ENCODE data around the gene FASTK. TPM values are rescaled to one million over a fixed set of nuclear protein-coding genes. Genes with fewer than 3 reads are reported as not detected.

FASTK gene
- total RNA-seq, 4 donors from 2014 or later, result 121 to 241 (median 144) TPM

DNA sequence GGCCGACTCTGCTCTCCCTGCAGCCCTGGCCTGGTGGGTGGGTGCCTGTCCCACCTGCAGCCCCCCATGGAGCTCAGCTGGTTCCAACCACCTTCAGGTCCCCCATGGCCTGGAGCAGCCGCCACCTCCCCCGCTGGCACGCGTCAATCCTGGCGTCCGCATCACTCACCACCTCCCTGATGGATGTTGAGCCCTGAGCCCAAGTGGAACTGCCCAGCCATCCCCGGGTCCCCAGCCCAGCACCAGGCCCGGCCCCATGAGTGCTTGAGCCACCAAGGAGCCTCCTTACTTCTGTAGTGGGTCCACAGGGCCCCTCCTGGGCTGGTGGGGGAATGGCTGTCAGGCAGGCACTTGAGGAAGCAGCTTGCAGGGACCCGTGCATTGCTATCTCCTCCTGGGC lies 20.3 kb upstream of the FASTK start:
- no peaks in the 10 kb centered on the region for H3K27me3 ChIP-seq
- no peak for DNase-seq
- no peak overlapping the region for H3K4me3 ChIP-seq
- TF ChIP-seq, protein P1, sequence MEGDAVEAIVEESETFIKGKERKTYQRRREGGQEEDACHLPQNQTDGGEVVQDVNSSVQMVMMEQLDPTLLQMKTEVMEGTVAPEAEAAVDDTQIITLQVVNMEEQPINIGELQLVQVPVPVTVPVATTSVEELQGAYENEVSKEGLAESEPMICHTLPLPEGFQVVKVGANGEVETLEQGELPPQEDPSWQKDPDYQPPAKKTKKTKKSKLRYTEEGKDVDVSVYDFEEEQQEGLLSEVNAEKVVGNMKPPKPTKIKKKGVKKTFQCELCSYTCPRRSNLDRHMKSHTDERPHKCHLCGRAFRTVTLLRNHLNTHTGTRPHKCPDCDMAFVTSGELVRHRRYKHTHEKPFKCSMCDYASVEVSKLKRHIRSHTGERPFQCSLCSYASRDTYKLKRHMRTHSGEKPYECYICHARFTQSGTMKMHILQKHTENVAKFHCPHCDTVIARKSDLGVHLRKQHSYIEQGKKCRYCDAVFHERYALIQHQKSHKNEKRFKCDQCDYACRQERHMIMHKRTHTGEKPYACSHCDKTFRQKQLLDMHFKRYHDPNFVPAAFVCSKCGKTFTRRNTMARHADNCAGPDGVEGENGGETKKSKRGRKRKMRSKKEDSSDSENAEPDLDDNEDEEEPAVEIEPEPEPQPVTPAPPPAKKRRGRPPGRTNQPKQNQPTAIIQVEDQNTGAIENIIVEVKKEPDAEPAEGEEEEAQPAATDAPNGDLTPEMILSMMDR (IDR thresholded peaks at IDR 0.05), result no peak
- no peak for TF ChIP-seq POLR2A (IDR thresholded peaks at IDR 0.05)
- no peak for TF ChIP-seq POLR2AphosphoS5 (IDR thresholded peaks at IDR 0.05)
- TF ChIP-seq EP300 (IDR thresholded peaks at IDR 0.05; ENCODE audit: low read depth), result no peak
- no peaks in the 10 kb centered on the region for H3K36me3 ChIP-seq
- no peaks in the 10 kb centered on the region for H3K9me3 ChIP-seq
- in situ Hi-C loops (cut with MboI; ENCODE audit: low pct_ligation_motif_present in 1 of 4, low pct_unique_long_range_greater_than_20kb in 1 of 4, low sequenced_read_pairs in 3 of 4) (loop anchor here in 1 of 4 donors (10.0 kb wide), 1 partner anchor 66 kb away; no protein-coding TSS in a partner anchor), intact Hi-C loops (cut with DNase I; ENCODE audit: low total_unique reads) (no loop called here)
- H3K4me1 ChIP-seq, result peaks cover 0 to 3% (median 0%) of the 10 kb centered on the region in 4 donors
- H3K27ac ChIP-seq, result no peak overlapping the region
- WGBS, 2 donors (ENCODE audit: low coverage in 1 of 2), result 96% methylated on average over 8 of the region's 10 CpGs; no CpG with 5 or more reads in 1 of the 2 donors

DNA sequence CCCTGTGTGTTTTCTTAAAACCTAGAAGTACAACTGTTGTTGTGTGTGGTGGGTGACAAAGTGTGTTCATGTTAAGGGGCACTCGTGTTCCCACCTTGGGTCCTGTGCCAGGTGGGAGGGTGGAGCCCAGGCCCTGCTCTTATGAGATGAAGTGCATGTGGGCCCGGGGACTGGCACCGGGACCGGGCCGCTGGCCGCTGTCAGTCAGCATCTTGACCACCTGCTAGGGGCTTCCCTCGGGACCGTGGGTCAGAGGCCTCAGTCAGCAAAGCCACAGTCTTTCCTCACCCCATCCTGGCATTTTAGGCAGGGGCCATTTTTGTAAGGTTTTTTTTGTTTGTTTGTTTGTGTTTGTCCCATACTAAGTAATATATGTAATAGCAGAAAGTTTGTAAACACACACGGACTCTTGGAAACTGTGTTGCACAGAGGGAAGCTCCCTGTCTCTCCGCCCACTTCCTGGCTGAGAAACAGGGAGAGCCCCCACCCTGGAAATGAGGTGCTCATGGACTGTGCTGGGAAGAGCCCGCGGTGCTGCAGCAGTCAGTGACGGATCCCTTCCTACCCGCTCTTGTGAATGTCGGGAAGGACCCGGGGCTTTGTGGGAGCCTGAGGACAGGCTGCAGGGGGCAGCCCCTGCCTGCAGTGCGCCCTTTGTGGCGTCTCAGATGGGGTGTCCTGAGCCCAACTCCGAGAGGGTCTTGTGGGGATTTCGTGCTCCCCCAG lies 19.0 kb upstream of the FASTK start:
- Histone ChIP-seq H3K9me3 (no peaks in the 10 kb centered on the region), H3K27me3 (no peaks in the 10 kb centered on the region), H3K36me3 (no peaks in the 10 kb centered on the region), H3K27ac (no peak overlapping the region), H3K4me3 (no peak overlapping the region), H3K4me1 (peaks cover 0 to 4% (median 2%) of the 10 kb centered on the region in 4 donors)
- intact Hi-C loops (cut with DNase I; ENCODE audit: low total_unique reads), result no loop called here
- no peak for DNase-seq
- in situ Hi-C loops (cut with MboI; ENCODE audit: low pct_ligation_motif_present in 1 of 4, low pct_unique_long_range_greater_than_20kb in 1 of 4, low sequenced_read_pairs in 3 of 4), result loop anchor here in 1 of 4 donors (10.0 kb wide), 1 partner anchor 65 kb away; no protein-coding TSS in a partner anchor
- TF ChIP-seq EP300 (IDR thresholded peaks at IDR 0.05; ENCODE audit: low read depth) (no peak), POLR2AphosphoS5 (IDR thresholded peaks at IDR 0.05) (no peak), POLR2A (IDR thresholded peaks at IDR 0.05) (no peak)
- TF ChIP-seq, protein P1 (IDR thresholded peaks at IDR 0.05), result no peak
- WGBS, 2 donors (ENCODE audit: low coverage in 1 of 2), result 40 to 69% methylated on average over 1 to 19 of the region's 20 CpGs

DNA sequence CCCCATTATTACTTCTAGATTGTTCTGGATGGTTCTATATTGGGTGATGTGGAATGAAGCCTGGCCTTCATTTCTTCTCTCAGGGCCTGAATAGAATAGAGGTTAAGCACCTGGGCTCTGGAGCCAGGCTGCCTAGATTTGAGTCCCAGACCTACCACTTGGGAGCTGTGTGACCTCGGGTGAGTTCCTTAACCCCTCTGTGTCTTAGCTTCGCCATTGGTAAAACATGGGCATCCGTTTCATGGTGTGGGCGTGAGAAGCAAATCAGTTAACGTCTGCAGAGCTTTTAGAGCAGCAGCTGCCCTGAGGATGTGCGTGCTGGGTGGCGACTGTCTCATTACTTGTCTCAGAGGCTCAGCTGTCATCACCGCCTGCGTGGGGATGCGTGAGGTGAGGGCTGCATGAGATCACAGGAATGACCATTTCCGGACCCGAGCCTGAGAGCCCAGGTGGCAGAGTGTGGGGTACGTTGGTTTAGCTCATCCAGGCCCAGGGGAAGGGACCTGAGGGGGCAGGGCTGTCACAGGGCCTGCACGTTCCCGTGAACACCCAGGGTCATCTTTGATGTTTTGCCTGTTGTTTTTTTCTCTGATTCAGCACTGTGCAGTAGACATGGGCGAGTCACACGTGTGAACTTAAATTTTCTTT lies 15.3 kb upstream of the FASTK start:
- no peaks in the 10 kb centered on the region for H3K9me3 ChIP-seq
- 84% methylated on average over 17 of the region's 17 CpGs; no CpG with 5 or more reads in 1 of the 2 donors for WGBS, 2 donors (ENCODE audit: low coverage in 1 of 2)
- no peaks in the 10 kb centered on the region for H3K36me3 ChIP-seq
- no peak for DNase-seq
- in situ Hi-C loops (cut with MboI; ENCODE audit: low pct_ligation_motif_present in 1 of 4, low pct_unique_long_range_greater_than_20kb in 1 of 4, low sequenced_read_pairs in 3 of 4) (no loop called here), intact Hi-C loops (cut with DNase I; ENCODE audit: low total_unique reads) (no loop called here)
- no peak overlapping the region for H3K4me3 ChIP-seq
- peaks cover 0 to 16% (median 6%) of the 10 kb centered on the region in 4 donors for H3K4me1 ChIP-seq
- H3K27ac ChIP-seq, result no peak overlapping the region
- TF ChIP-seq POLR2AphosphoS5 (IDR thresholded peaks at IDR 0.05) (no peak), POLR2A (IDR thresholded peaks at IDR 0.05) (no peak), EP300 (IDR thresholded peaks at IDR 0.05; ENCODE audit: low read depth) (no peak)
- TF ChIP-seq, protein P1 (IDR thresholded peaks at IDR 0.05), result no peak
- no peaks in the 10 kb centered on the region for H3K27me3 ChIP-seq

DNA sequence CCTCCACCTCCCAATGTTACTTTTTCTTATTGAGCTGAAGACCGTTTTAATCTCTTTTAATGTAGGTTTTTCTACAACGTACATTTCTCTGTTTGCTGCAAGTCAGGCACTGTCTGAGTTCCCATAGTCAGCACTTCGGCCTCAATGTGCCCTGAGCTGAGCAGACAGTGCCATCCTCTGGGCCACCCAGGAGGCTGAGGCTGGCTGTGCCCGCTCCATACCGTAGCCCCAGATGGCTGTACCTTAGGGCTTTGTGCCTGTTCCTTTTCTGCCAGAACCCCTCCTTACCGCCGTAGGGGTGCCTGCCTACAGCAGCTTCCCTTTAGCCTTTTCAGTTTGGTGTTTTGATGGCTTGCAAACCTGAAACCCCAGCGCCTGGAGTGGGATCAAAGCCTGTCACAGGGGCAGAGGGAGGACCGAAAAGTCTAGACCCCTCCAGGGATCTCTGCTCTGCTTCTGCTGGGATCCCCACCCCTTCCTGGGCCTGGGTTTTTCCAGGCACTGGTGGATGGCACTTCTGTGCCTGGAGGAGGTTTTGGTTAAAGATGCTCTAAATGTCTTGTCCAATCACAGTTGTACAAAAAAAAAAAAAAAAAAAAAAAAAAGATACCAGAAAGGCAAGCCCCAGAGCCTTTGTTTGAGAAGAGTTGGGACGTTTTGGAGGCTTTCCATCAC lies 14.7 kb upstream of the FASTK start:
- peaks cover 0 to 22% (median 8%) of the 10 kb centered on the region in 4 donors for H3K4me1 ChIP-seq
- in situ Hi-C loops (cut with MboI; ENCODE audit: low pct_ligation_motif_present in 1 of 4, low pct_unique_long_range_greater_than_20kb in 1 of 4, low sequenced_read_pairs in 3 of 4), result no loop called here
- no peaks in the 10 kb centered on the region for H3K9me3 ChIP-seq
- no peak overlapping the region for H3K4me3 ChIP-seq
- no peak overlapping the region for H3K27ac ChIP-seq
- intact Hi-C loops (cut with DNase I; ENCODE audit: low total_unique reads), result no loop called here
- WGBS, 2 donors (ENCODE audit: low coverage in 1 of 2), result 77 to 83% methylated on average over 6 to 10 of the region's 10 CpGs
- TF ChIP-seq POLR2AphosphoS5 (IDR thresholded peaks at IDR 0.05), result no peak
- TF ChIP-seq, protein P1 (IDR thresholded peaks at IDR 0.05), result no peak
- no peak for TF ChIP-seq EP300 (IDR thresholded peaks at IDR 0.05; ENCODE audit: low read depth)
- TF ChIP-seq POLR2A (IDR thresholded peaks at IDR 0.05), result no peak
- no peaks in the 10 kb centered on the region for H3K36me3 ChIP-seq
- no peaks in the 10 kb centered on the region for H3K27me3 ChIP-seq
- DNase-seq, result no peak
